GM18505 (cell line): Measurements from ENCODE around the gene CDA.
"Not testable (repeated sequence)": the region's sequence is repeated elsewhere in the genome, so short reads cannot be mapped to it uniquely, and the experiment has no call there.

Experiments
- ATAC-seq: cut with Tn5 transposase; IDR thresholded peaks from one replicate; pipeline ENCODE4 v1.9.1; 2021; ENCODE audit not compliant: unreplicated experiment
- POLR2A ChIP-seq: IDR thresholded peaks from 4 replicates; pipeline ENCODE4 v1.6.1; 2011; ENCODE audit warnings: borderline replicate concordance; ENCODE audit not compliant: insufficient read depth, insufficient read length; ENCODE audit errors: extremely low read depth

The CDA gene

GRCh38 chr1:20596106-20596505 is 7.2 kb downstream of the CDA start:
- TF ChIP-seq POLR2A: no peak
- ATAC-seq: no peak

- ATAC-seq: no peak
- TF ChIP-seq POLR2A: no peak
Observed at GRCh38 chr1:20597650-20598049, 8.8 kb downstream of the CDA start.

- TF ChIP-seq POLR2A: no peak
- ATAC-seq: no peak
Observed at GRCh38 chr1:20600156-20600555, 11.3 kb downstream of the CDA start.

GRCh38 chr1:20601129-20601825 is 12.4 kb downstream of the CDA start:
- no peak for ATAC-seq
- TF ChIP-seq POLR2A: no peak

GRCh38 chr1:20602851-20603450 is 14.1 kb downstream of the CDA start:
- no peak for ATAC-seq

GRCh38 chr1:20603504-20604464 is 14.9 kb downstream of the CDA start:
- ATAC-seq: no peak
- TF ChIP-seq POLR2A: no peak

More at GRCh38 chr1:20602851-20603450, 14.1 kb downstream of the CDA start:
- TF ChIP-seq POLR2A: no peak

GRCh38 chr1:20604678-20605077 is 15.8 kb downstream of the CDA start:
- TF ChIP-seq POLR2A: no peak
- no peak for ATAC-seq

- ATAC-seq: not testable (repeated sequence)
Observed at GRCh38 chr1:20606801-20607570, 18.1 kb downstream of the CDA start.

- ATAC-seq: no peak
- no peak for TF ChIP-seq POLR2A
Observed at GRCh38 chr1:20609541-20609940, 20.6 kb downstream of the CDA start.

- ATAC-seq: no peak
- no peak for TF ChIP-seq POLR2A
Observed at GRCh38 chr1:20610970-20611369, 22.1 kb downstream of the CDA start.

GRCh38 chr1:20611652-20612051 is 22.8 kb downstream of the CDA start:
- no peak for ATAC-seq
- no peak for TF ChIP-seq POLR2A

- no peak for TF ChIP-seq POLR2A
- no peak for ATAC-seq
Observed at GRCh38 chr1:20612221-20612746, 23.4 kb downstream of the CDA start.

- no peak for ATAC-seq
- no peak for TF ChIP-seq POLR2A
Observed at GRCh38 chr1:20614131-20614579, 25.3 kb downstream of the CDA start.
